ENCODE data around the gene TFB1M. TPM values are rescaled to one million over a fixed set of nuclear protein-coding genes. Genes with fewer than 3 reads are reported as not detected.

The TFB1M gene
- total RNA-seq, 4 donors from 2014 or later, result 10.1 to 21.9 (median 14.8) TPM

- no peak for DNase-seq (ENCODE audit: low spot score in 2 of 2)
- WGBS, 2 donors, result 97 to 100% methylated on average over 4 of the region's 4 CpGs
- no peak overlapping the region for H3K4me3 ChIP-seq (ENCODE audit: low read depth, poor library complexity, severe bottlenecking)
- intact Hi-C loops (cut with DNase I; ENCODE audit: low total_unique reads), result no loop called here
- TF ChIP-seq, protein P1, sequence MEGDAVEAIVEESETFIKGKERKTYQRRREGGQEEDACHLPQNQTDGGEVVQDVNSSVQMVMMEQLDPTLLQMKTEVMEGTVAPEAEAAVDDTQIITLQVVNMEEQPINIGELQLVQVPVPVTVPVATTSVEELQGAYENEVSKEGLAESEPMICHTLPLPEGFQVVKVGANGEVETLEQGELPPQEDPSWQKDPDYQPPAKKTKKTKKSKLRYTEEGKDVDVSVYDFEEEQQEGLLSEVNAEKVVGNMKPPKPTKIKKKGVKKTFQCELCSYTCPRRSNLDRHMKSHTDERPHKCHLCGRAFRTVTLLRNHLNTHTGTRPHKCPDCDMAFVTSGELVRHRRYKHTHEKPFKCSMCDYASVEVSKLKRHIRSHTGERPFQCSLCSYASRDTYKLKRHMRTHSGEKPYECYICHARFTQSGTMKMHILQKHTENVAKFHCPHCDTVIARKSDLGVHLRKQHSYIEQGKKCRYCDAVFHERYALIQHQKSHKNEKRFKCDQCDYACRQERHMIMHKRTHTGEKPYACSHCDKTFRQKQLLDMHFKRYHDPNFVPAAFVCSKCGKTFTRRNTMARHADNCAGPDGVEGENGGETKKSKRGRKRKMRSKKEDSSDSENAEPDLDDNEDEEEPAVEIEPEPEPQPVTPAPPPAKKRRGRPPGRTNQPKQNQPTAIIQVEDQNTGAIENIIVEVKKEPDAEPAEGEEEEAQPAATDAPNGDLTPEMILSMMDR (IDR thresholded peaks at IDR 0.05), result no peak
- TF ChIP-seq POLR2A (IDR thresholded peaks at IDR 0.05), result no peak
Measured at GRCh38 chr6:155262655-155263054, 51.6 kb downstream of the TFB1M start.

DNA sequence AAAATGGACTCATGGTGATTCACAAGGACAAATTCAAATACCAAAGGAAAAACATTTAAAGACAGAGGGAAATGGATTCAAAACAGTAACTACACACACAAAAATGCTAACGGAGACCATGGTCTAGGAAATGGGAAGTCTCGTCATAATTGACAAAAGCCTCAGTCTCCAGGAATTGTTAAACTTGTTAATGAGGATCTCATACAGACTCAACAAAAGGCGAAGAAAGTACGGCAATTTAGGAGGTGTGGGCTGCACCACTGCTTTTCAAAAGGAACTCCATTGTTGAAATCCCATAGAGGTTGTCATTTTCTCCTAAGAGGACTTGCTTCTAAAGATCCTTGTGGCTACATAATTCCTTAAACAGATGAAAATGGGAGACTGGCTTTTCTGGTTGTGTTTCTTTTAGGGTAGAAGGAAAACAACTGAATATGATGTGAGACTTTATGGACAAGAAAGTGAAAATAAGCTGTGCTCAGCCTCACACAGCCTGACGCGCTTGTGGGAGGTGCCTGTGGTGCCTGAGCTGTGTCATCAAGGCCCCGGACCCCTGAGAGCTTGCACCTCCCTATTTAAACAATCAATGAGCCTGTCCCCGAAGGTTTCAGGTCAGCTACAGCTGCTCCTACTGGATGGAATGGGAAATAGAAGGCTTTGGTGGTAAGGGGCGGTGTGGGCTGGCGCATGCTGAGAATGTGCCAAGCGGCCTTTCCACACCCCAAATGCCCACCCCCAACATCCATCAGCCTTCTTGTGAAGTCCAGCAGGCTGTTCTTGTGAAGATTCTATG lies 53.0 kb downstream of the TFB1M start:
- intact Hi-C loops (cut with DNase I; ENCODE audit: low total_unique reads), result no loop called here
- no peak overlapping the region for H3K4me3 ChIP-seq (ENCODE audit: low read depth, poor library complexity, severe bottlenecking)
- no peak for TF ChIP-seq POLR2A (IDR thresholded peaks at IDR 0.05)
- TF ChIP-seq, protein P1 (IDR thresholded peaks at IDR 0.05), result no peak
- 94 to 96% methylated on average over 11 of the region's 11 CpGs for WGBS, 2 donors
- no peak for DNase-seq (ENCODE audit: low spot score in 2 of 2)

- intact Hi-C loops (cut with DNase I; ENCODE audit: low total_unique reads), result no loop called here
- DNase-seq (ENCODE audit: low spot score in 2 of 2), result no peak
- TF ChIP-seq POLR2A (IDR thresholded peaks at IDR 0.05), result no peak
- no peak overlapping the region for H3K4me3 ChIP-seq (ENCODE audit: low read depth, poor library complexity, severe bottlenecking)
- 54 to 86% methylated on average over 3 of the region's 3 CpGs for WGBS, 2 donors
Measured at GRCh38 chr6:155260686-155261085, 53.6 kb downstream of the TFB1M start.

GRCh38 chr6:155259897-155260296 lies 54.4 kb downstream of the TFB1M start:
- no peak for TF ChIP-seq POLR2A (IDR thresholded peaks at IDR 0.05)
- TF ChIP-seq, protein P1 (IDR thresholded peaks at IDR 0.05), result no peak
- 93 to 96% methylated on average over 5 of the region's 5 CpGs for WGBS, 2 donors
- no peak for DNase-seq (ENCODE audit: low spot score in 2 of 2)
- no peak overlapping the region for H3K4me3 ChIP-seq (ENCODE audit: low read depth, poor library complexity, severe bottlenecking)
- intact Hi-C loops (cut with DNase I; ENCODE audit: low total_unique reads), result no loop called here

DNA sequence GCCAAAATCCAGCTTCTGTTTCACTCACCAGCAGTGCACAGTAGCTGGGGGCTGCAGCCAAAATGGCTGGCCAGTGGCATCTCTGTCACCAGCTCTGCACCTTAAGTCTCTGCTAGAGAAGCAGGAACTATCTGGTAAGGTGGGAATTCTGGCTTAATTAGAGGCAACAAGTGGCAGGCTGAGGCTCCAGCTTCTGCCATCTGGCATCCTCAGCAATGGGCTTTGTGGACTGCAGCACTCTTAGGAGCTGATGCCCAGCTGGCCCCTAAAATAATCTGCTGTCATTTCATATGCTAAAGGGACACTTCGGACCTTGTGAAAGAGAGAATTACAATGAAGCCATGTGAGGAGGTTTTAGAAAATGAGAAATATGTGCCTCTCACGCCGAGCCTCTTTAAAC lies 55.1 kb downstream of the TFB1M start:
- intact Hi-C loops (cut with DNase I; ENCODE audit: low total_unique reads), result no loop called here
- H3K4me3 ChIP-seq (ENCODE audit: low read depth, poor library complexity, severe bottlenecking), result no peak overlapping the region
- 93 to 98% methylated on average over 3 of the region's 3 CpGs for WGBS, 2 donors
- DNase-seq (ENCODE audit: low spot score in 2 of 2), result no peak
- no peak for TF ChIP-seq POLR2A (IDR thresholded peaks at IDR 0.05)
- TF ChIP-seq, protein P1 (IDR thresholded peaks at IDR 0.05), result no peak

DNA sequence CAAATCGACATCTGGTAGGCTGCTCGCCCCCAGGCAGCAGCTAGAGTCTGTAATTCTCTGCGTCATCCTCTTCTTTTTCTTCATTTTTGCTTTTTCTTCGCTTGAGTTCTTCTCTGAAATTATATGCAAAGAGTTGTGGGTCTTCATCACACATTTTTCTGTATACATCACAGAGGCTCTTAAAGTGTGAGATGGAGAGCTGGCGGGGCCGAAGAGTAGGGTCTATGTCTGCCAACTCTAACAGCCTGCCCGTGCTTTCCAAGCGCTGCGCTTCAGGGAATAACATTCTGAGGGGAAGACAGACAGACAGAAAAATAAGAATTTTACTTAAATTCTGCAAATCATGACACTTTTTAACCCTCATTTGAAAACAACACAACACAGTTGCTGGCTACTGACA lies 56.5 kb downstream of the TFB1M start:
- intact Hi-C loops (cut with DNase I; ENCODE audit: low total_unique reads), result no loop called here
- TF ChIP-seq, protein P1 (IDR thresholded peaks at IDR 0.05), result no peak
- TF ChIP-seq POLR2A (IDR thresholded peaks at IDR 0.05), result no peak
- no peak for DNase-seq (ENCODE audit: low spot score in 2 of 2)

More for the DNA sequence above, 56.5 kb downstream of the TFB1M start:
- WGBS, 2 donors, result 90 to 91% methylated on average over 9 of the region's 9 CpGs
- no peak overlapping the region for H3K4me3 ChIP-seq (ENCODE audit: low read depth, poor library complexity, severe bottlenecking)
